ENCODE results near the gene ADCY5. TPM values are rescaled to one million over a fixed set of nuclear protein-coding genes. Genes with fewer than 3 reads are reported as not detected.

ADCY5 gene
- polyA plus RNA-seq, 2 of the 4 experiments (the other 2 are of a cell fraction): 0.57 to 0.68 TPM

DNA sequence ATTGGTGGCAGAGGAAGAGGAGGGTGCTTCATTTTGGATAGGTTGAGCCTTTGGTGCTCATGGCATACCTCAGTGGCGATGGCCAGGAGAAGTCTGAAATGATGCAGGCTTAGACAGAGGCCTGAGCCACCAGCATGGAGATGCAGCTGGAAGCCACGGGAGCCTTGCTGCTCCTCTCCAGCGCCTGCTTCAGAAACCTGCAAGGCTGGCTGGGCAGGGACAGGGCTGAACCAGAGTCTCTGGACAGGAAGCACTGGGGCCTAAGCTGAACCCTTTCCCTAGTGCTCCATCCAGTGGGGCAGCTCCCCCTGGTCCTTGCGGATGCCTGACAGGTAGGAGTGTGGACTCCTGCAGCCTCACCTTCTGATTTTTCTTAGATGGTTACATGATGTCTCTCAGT, 36.7 kb upstream of the ADCY5 start:
- 75% methylated on average over 4 of the region's 4 CpGs for WGBS (ENCODE audit: missing lambda C conversion rate)
- H3K4me2 ChIP-seq: no peak overlapping the region
- no peaks in the 10 kb centered on the region for H3K4me1 ChIP-seq
- ChIA-PET CTCF (interaction anchor here (12.9 kb wide), 1 partner anchor 158 kb away, joined by 189 read pairs; no protein-coding TSS in a partner anchor), POLR2A (no interaction called here)
- FAIRE-seq (no peak), DNase-seq (ENCODE audit: low read depth in 1 of 2, low spot score in 1 of 2) (no peak), ATAC-seq (no peak)
- H3K27ac ChIP-seq: no peak overlapping the region
- TF ChIP-seq CEBPB (IDR thresholded peaks at IDR 0.05): no peak
- TF ChIP-seq POLR2AphosphoS2 (conservative IDR thresholded peaks at IDR 0.05; ENCODE audit: low read length): no peak
- no peak for TF ChIP-seq RFX5 (IDR thresholded peaks at IDR 0.05)
- no peak for TF ChIP-seq ESRRA (IDR thresholded peaks at IDR 0.05; ENCODE audit: borderline replicate concordance, low read length)
- no peak for TF ChIP-seq NR3C1 (IDR thresholded peaks at IDR 0.05)
- TF ChIP-seq, protein P1, sequence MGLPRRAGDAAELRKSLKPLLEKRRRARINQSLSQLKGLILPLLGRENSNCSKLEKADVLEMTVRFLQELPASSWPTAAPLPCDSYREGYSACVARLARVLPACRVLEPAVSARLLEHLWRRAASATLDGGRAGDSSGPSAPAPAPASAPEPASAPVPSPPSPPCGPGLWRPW (IDR thresholded peaks at IDR 0.05): no peak
- H3K9me3 ChIP-seq: no peaks in the 10 kb centered on the region
- no peak overlapping the region for H3K4me3 ChIP-seq

DNA sequence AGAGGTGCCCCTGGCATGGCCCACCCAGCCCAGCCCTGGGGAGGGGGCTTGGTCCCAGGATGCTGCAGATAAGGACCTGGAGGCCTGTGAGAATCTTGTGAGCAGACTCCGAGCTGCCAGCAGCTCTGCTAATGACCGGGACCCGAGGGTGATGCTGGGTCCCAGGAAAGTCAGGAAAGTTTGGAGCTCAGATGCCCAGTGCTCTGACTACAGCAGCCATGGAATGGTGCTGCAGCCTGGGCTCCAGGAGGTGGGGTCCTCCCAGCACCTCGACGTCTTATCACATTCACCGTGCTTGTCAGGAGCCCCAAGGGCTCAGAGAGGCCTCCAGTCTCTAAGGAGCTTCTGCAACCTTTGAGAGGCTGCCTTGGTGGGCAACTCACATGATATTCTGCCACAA, 34.3 kb upstream of the ADCY5 start:
- TF ChIP-seq NFE2L2 (conservative IDR thresholded peaks at IDR 0.05; ENCODE audit: low read length) (no peak), EP300 (IDR thresholded peaks at IDR 0.05) (no peak), EHF (CRISPR knock-in tag; IDR thresholded peaks at IDR 0.05) (no peak), JUN (IDR thresholded peaks at IDR 0.05) (no peak), JUNB (IDR thresholded peaks at IDR 0.05) (no peak), CHD4 (IDR thresholded peaks at IDR 0.05; ENCODE audit: borderline replicate concordance) (no peak), KDM5A (IDR thresholded peaks at IDR 0.05) (no peak), CBX2 (IDR thresholded peaks at IDR 0.05; ENCODE audit: borderline replicate concordance, low read depth) (no peak)
- TF ChIP-seq, protein P2, sequence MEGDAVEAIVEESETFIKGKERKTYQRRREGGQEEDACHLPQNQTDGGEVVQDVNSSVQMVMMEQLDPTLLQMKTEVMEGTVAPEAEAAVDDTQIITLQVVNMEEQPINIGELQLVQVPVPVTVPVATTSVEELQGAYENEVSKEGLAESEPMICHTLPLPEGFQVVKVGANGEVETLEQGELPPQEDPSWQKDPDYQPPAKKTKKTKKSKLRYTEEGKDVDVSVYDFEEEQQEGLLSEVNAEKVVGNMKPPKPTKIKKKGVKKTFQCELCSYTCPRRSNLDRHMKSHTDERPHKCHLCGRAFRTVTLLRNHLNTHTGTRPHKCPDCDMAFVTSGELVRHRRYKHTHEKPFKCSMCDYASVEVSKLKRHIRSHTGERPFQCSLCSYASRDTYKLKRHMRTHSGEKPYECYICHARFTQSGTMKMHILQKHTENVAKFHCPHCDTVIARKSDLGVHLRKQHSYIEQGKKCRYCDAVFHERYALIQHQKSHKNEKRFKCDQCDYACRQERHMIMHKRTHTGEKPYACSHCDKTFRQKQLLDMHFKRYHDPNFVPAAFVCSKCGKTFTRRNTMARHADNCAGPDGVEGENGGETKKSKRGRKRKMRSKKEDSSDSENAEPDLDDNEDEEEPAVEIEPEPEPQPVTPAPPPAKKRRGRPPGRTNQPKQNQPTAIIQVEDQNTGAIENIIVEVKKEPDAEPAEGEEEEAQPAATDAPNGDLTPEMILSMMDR (IDR thresholded peaks at IDR 0.05): no peak
- Histone ChIP-seq H3K4me2 (no peak overlapping the region), H3K4me1 (no peaks in the 10 kb centered on the region), H3K4me3 (no peak overlapping the region), H3K9me3 (no peaks in the 10 kb centered on the region), H3K27ac (no peak overlapping the region)
- DNase-seq (ENCODE audit: low read depth in 1 of 2, low spot score in 1 of 2) (no peak), ATAC-seq (no peak; a peak in 2 of 6 replicates), FAIRE-seq (no peak)
- ChIA-PET POLR2A (no interaction called here), CTCF (interaction anchor here (0.8 to 12.9 kb wide), 7 partner anchors 8 to 169 kb away, joined by 3 to 189 read pairs (median 5); no protein-coding TSS in a partner anchor)
- 75% methylated on average over 5 of the region's 6 CpGs for WGBS (ENCODE audit: missing lambda C conversion rate)

DNA sequence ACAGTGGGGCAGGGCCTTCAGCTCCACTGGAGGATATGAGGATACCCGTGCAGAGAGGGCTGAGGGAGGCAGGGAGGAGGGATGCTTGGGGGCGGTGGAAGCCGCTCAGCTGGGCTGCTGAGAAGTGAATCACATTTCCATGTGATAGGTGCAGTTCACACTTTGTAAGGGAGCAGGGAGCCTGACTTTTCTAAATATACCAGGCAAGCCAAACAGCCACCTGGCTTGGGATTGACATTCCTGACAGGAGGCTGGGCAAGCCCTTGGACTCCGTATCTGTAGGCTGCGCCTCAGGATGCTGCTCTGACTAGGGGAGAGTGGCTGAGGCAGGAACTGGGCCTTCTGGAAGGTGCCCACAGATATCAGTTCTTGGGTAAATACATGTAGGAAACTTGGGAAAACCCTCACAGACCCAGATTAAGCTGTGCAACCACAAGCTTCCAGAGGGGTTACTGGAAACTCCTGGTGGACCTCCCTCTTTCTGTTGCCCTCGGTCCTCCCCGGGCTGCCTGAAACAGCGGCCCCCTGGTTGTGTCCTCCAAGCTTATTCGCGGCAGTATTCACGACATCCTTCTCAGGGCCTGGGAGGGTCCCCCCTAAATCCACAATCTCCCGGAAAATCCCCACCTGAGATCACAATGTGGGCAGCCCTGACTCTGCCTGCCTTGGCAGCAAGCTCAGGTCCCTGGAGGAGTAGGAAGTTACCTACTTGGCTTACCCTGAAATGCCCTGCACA, 33.0 kb upstream of the ADCY5 start:
- DNase-seq (ENCODE audit: low read depth in 1 of 2, low spot score in 1 of 2) (no peak), ATAC-seq (no peak; a peak in 2 of 6 replicates), FAIRE-seq (no peak)
- POLR2A ChIA-PET: no interaction called here
- no peak overlapping the region for H3K27ac ChIP-seq
- 83% methylated on average over 12 of the region's 12 CpGs for WGBS (ENCODE audit: missing lambda C conversion rate)
- no peaks in the 10 kb centered on the region for H3K9me3 ChIP-seq
- CTCF ChIA-PET: interaction anchor here (4.2 to 12.9 kb wide), 2 partner anchors 9 to 155 kb away, joined by 19 to 189 read pairs; no protein-coding TSS in a partner anchor
- no peak overlapping the region for H3K4me3 ChIP-seq
- H3K4me2 ChIP-seq: no peak overlapping the region
- H3K4me1 ChIP-seq: no peaks in the 10 kb centered on the region
- TF ChIP-seq, protein P3, sequence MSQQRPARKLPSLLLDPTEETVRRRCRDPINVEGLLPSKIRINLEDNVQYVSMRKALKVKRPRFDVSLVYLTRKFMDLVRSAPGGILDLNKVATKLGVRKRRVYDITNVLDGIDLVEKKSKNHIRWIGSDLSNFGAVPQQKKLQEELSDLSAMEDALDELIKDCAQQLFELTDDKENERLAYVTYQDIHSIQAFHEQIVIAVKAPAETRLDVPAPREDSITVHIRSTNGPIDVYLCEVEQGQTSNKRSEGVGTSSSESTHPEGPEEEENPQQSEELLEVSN (IDR thresholded peaks at IDR 0.05; ENCODE audit: borderline replicate concordance, low read depth): no peak
- no peak for TF ChIP-seq RARB (CRISPR knock-in tag; IDR thresholded peaks at IDR 0.05)
- TF ChIP-seq, protein P1 (IDR thresholded peaks at IDR 0.05): no peak
- TF ChIP-seq, protein P4, sequence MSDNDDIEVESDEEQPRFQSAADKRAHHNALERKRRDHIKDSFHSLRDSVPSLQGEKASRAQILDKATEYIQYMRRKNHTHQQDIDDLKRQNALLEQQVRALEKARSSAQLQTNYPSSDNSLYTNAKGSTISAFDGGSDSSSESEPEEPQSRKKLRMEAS (IDR thresholded peaks at IDR 0.05): no peak

Data from A549 (cell line).